Bronchial epithelial cell (primary cell): ENCODE data around the gene SERAC1. TPM values are rescaled to one million over a fixed set of nuclear protein-coding genes. Genes with fewer than 3 reads are reported as not detected.
A peak's percentile ranks its signal among the peaks of the same experiment; 100 is the strongest.
"Not testable (repeated sequence)": the region's sequence is repeated elsewhere in the genome, so short reads cannot be mapped to it uniquely, and the experiment has no call there.

Experiments used
- DNase-seq: peaks from one replicate; pipeline ENCODE4 v3.0.0-alpha.2; 2010; ENCODE audit warnings: low read depth
- FAIRE-seq: peaks from 2 replicates; lab custom pipeline; 2011; peaks lifted over from hg19 to GRCh38; lab: Jason Lieb, UNC
- H3K27me3 ChIP-seq: 2 replicates; pipeline ENCODE4 v1.5.1; 2011; ENCODE audit warnings: low read length; ENCODE audit not compliant: control insufficient read depth, insufficient read depth
- H3K36me3 ChIP-seq: 2 replicates; pipeline ENCODE4 v1.5.1; 2011; ENCODE audit warnings: low read length; ENCODE audit not compliant: control insufficient read depth, insufficient read depth
- H3K4me3 ChIP-seq: 2 replicates; pipeline ENCODE4 v1.5.1; 2011; ENCODE audit warnings: mild to moderate bottlenecking, low read depth, low read length, control low read depth
- CTCF ChIP-seq: IDR thresholded peaks from 2 replicates; pipeline ENCODE4 v1.5.1; 2011; ENCODE audit warnings: mild to moderate bottlenecking, moderate library complexity, low read length, control low read depth, inconsistent platforms; ENCODE audit not compliant: insufficient read depth, severe bottlenecking
- total RNA-seq: library from RNA; depleted of rRNA; stranded (reverse); fragments of >200 nt; gene quantifications from 2 replicates; pipeline ENCODE4 v1.2.1, GENCODE V29; 2014

The SERAC1 gene
- total RNA-seq, 1 donor from 2014 or later = 12.1 TPM

GRCh38 chr6:158175111-158175510 lies 7.0 kb upstream of the SERAC1 start:
- FAIRE-seq (no peak), DNase-seq (no peak)
- H3K36me3 ChIP-seq = peaks cover 3% of the 10 kb centered on the region
- no peak for TF ChIP-seq CTCF
- no peaks in the 10 kb centered on the region for H3K27me3 ChIP-seq
- no peak overlapping the region for H3K4me3 ChIP-seq

- no peak for FAIRE-seq
- Histone ChIP-seq H3K4me3 (no peak overlapping the region), H3K27me3 (no peaks in the 10 kb centered on the region), H3K36me3 (peaks cover 3% of the 10 kb centered on the region)
- peak; percentile 34 for DNase-seq
- TF ChIP-seq CTCF = no peak
Observed at GRCh38 chr6:158174514-158174913, 6.5 kb upstream of the SERAC1 start.

- no peak for DNase-seq
- no peak for TF ChIP-seq CTCF
- peaks cover 3% of the 10 kb centered on the region for H3K36me3 ChIP-seq
- H3K27me3 ChIP-seq = no peaks in the 10 kb centered on the region
- H3K4me3 ChIP-seq = no peak overlapping the region
- FAIRE-seq = no peak
Observed at GRCh38 chr6:158174024-158174423, 6.0 kb upstream of the SERAC1 start.

- H3K27me3 ChIP-seq = no peaks in the 10 kb centered on the region
- FAIRE-seq = no peak
- no peak for TF ChIP-seq CTCF
- no peak overlapping the region for H3K4me3 ChIP-seq
- peaks cover 2% of the 10 kb centered on the region for H3K36me3 ChIP-seq
- no peak for DNase-seq
Observed at GRCh38 chr6:158172001-158172400, 3.9 kb upstream of the SERAC1 start.

GRCh38 chr6:158170656-158171081 lies 2.6 kb upstream of the SERAC1 start:
- H3K4me3 ChIP-seq = no peak overlapping the region
- peaks cover 2% of the 10 kb centered on the region for H3K36me3 ChIP-seq
- peak; percentile 53 for DNase-seq
- no peak for TF ChIP-seq CTCF
- no peak for FAIRE-seq
- H3K27me3 ChIP-seq = no peaks in the 10 kb centered on the region

- H3K36me3 ChIP-seq, DNase-seq, FAIRE-seq, H3K4me3 ChIP-seq, H3K27me3 ChIP-seq: not testable (repeated sequence)
Observed at GRCh38 chr6:158169634-158170033, 1.6 kb upstream of the SERAC1 start.
